HG02759 (cell line): ENCODE measurements around the gene FOS.
"Not testable (repeated sequence)": the region's sequence is repeated elsewhere in the genome, so short reads cannot be mapped to it uniquely, and the experiment has no call there.

ENCODE experiments used
- ATAC-seq: cut with Tn5 transposase; IDR thresholded peaks from one replicate; pipeline ENCODE4 v1.9.1; 2021; ENCODE audit warnings: mild to moderate bottlenecking, moderate library complexity; ENCODE audit not compliant: unreplicated experiment

The FOS gene

GRCh38 chr14:75292101-75292563, 13.5 kb downstream of the FOS start:
- ATAC-seq: no peak

DNA sequence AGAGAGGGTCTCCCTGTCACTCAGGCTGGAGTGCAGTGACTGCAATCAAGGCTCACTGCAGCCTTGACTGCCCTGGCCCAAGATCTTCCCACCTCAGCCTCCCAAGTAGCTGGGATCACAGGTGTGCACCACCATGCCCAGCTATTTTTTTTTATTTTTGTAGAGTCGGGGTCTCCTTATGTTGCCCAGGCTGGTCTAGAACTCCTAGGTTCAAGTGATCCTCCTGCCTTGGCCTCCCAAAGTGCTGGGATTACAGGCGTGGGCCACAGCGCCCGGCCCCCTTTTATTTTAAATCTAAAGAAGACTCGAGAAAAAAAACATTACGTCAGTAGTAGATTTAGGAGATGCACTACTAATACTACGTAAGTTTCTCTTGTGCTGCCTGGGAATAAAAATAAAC, 14.3 kb downstream of the FOS start:
- no peak for ATAC-seq

DNA sequence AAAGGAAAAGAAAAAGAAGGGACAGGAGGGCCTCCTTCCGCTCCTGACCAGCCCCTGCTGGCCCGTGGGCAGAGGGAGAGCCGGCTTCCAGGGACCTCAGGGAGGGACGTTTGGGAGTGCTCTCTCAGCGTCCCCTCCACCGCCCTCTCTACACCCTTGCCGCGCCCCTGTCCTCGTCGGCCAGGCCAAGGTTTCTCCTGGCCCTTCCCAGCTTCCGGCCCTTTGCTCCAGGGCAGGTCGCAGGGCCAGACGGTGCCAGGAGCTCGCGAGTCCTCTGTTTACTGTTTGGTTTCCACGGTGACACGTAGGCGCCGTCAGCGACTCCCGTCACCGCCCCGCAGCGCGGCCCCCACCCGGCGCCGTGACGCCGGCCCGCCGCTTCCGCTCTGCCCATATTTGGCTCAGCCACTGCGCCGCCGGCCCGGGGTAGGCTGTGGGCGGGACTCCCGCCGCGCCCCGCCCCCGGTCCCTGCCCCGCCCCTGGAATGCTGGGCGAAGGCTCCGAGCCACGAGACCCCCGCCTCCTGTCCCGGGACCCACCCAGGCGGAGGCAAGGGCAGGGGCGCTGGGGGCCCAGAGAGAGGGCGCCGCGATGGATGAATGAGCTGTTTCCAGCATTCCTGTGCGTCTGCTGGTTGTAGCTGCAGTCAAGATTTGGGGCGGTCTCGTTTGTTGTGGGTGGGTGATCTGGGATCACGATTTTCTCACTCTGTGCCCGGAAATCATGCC, 15.5 kb downstream of the FOS start:
- ATAC-seq: peak; percentile 99

DNA sequence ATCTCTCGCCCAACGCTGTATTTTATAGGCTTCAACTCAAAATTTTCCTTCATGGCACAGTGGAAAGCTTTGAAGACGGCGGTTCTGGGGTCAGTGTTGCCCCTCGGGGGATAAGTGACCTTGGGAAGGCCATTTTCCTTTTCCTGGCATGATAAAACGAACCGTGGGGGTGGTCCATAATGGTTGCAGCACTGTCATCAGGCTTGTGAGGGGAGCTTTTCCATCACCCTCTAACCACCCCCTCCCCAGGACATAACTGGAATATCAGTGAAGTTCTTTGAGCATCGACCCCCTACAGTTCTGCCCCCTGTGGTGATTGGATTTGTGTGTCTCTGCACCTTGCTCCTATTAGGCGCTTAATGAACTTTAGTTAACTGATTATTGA, 16.0 kb downstream of the FOS start:
- no peak for ATAC-seq

DNA sequence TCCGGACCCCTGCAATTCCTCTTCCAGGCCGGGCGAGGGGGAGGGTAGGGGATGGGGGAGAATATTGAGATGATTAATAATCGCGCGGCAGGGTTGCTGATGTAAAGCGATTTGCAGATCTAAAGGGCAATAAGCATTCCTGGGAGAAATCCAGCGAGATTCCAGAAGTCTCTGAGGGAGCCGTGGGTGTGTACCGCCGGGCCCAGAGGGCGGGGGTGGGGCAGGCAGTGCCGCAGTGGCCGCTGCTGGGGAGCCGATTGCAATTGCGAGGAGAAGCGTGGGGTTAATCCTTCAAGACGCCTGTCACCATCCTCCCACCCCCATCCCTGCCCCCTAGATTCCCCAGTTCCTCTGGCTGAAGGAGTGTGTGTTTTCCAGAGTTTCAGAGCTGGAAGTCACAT, 16.4 kb downstream of the FOS start:
- no peak for ATAC-seq

- ATAC-seq: no peak
Observed at GRCh38 chr14:75295491-75296345, 17.1 kb downstream of the FOS start.

DNA sequence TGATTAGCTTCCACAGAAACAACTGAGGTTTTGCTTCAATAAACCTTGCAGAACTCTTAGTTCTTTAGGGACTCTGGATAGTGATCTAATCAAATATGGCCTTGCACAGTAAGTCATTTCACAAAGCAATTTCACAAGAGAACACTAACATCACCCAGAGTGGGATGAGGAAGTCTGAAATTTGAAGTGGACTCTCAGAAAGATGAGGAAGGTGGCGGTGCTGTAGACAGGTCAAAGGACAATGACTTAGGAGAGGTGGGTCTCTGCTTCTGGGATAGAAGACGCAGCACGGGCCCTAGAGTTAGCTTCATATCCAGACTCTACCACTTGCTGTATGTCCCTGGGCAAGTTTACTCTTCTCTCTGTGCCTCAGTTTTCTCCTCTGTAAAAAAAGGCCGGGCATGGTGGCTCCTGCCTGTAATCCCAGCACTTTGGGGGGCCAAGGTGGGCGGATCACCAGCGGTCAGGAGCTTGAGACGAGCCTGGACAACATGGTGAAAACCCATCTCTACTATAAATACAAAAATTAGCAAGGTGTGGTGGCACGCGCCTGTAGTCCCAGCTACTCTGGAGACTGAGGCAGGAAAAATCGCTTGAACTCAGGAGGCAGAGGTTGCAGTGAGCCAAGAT, 18.9 kb downstream of the FOS start:
- no peak for ATAC-seq

DNA sequence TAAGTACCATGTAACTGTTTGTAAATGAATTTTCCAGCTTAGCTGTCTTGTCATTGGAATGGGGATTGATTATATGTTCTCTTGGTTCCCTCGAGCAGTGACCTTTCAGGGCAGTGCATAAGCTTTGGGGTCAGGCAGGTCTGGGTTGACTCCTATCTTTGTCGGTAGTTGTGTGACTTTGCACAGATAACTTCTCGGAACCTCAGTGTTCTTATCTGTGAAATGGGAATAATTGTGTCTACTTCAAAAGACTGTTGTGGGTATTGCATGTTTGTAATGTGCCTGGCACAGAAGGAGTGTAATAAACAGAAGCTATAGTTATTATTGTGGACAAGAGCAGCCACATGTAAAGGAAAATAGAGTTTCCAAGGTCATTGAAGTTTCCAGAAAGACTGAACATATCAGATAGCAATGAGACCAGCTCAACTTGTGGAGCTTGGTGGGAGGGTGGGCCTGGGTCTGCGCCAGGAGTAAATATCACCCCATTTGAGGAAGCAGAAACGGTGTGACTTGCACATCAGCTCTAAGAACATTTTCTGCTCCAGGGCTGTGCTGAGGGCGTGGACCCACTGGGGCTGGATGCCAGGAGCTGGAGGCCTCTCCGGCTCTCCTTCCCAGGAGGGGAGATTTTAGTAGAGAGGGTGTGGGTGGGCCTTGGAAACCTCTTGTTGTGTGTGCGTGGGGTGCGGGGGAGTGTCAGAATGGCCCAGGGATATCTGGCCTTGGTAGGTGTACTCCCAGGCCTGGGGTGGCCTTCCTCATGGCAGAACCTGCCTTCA, 19.7 kb downstream of the FOS start:
- ATAC-seq: no peak

- ATAC-seq: no peak
Observed at GRCh38 chr14:75299059-75299458, 20.4 kb downstream of the FOS start.

- no peak for ATAC-seq
Observed at GRCh38 chr14:75299576-75299975, 20.9 kb downstream of the FOS start.

GRCh38 chr14:75301666-75302325, 23.2 kb downstream of the FOS start:
- ATAC-seq: no peak

DNA sequence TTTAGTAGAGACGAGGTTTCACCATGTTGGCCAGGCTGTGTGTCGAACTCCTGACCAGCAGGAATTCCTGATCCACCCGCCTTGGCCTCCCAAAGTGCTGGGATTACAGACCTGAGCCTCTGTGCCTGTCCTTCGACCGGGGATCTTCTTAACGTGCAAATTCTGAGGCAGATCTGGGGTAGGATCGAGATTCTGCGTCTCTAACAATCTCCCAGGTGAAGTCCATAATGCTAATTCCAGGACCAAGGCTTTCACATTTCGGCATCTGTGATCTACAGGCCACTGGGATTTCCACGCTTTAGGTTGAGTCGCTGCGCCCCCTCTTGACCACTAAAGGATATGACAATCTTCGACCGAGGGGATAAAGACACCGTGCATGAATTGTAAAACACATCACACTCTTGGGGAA, 24.8 kb downstream of the FOS start:
- no peak for ATAC-seq

GRCh38 chr14:75306410-75306809, 27.8 kb downstream of the FOS start:
- ATAC-seq: not testable (repeated sequence)

DNA sequence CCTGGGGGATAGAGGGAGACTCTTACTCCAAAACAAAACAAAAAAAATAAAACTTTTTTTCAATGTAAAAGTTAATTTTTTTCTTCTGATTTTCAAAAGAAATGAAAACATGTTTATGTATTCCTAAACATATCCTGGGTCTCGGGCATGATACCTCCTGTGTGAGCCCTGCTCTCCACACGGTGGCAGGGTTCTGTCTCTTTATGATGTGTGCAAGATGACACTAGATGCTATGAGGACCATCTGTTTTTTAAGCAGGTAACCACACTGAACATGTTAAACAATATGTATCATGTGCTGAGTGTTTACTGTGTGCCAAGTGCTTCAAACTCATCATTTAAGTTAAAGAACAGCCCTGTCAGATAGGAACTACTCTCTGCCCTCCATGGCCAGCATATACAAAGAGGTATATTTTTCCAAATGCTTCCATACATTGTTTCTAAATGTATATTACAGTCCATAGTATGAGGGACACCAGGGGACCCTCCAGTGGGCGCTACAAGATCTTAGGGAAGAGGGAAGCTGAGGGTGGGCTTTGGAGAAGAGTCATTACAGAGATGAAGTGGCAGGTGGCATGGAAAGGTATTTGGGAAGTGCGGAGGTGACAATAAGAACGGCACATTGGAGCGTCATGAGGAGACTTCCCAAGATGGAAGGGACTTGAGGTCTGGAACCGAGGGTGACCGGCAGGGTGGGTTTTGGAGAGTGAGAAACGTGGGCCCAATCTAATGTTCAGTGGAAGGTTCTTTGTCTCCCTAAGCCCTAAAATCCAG, 28.5 kb downstream of the FOS start:
- no peak for ATAC-seq

DNA sequence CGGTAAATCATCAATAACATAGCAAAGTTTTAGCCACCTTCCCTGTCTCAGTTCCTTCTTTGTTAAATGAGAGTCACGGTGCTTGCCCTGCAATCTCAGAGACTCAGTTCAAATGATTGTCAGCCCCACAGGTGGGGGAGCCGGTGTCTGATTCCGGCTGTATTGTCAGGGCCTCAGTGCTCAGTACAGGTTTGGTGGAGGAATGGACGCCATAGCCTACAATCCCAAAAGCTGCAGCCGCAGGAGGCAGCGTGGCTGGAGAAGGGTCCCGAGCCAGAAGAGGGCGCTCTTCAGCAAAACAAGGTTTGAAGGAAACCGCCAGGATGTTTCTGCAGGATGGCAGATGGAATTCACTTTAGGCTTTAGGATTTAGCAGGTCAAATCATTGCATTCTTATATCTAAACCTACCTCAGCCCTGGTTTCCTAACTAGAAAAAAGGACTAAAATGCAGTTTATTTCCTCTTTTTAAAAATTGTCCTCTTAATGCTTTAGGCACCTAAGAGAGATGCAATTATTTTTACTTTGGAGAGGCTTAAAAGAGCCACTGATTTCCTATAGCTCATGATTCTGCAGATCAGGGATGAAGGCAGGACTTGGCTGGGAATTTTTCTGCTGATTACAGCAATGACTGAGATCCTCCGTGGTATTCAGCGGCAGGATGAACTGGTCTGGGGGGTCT, 29.2 kb downstream of the FOS start:
- no peak for ATAC-seq

DNA sequence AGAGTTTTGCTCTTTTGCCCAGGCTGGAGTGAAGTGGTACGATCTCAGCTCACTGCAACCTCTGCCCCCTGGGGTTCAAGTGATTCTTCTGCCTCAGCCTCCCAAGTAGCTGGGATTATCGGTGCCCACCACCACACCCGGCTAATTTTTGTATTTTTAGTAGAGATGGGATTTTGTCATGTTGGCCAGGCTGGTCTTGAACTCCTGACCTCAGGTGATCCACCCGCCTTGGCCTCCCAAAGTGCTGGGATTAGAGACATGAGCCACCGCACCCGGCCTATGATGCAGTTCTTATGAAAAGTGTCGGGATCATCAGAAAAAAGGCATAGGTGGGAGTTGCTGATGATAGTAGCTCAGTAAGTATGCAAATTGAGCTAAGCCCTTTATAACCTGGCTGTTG, 30.4 kb downstream of the FOS start:
- not testable (repeated sequence) for ATAC-seq

DNA sequence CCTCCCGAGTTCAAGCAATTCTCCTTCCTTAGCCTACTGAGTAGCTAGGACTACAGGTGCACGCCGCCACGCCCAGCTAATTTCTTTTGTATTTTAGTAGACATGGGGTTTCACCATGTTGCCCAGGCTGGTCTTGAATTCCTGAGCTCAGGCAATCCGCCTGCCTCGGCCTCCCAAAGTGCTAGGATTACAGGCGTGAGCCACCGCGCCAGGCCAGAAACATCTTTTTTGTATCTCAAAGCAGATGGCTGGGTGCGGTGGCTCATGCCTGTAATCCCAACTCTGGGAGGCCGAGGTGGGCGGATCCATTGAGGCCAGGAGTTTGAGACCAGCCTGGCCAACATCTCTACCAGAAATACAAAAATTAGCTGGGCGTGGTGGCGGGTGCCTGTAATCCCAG, 30.9 kb downstream of the FOS start:
- not testable (repeated sequence) for ATAC-seq

DNA sequence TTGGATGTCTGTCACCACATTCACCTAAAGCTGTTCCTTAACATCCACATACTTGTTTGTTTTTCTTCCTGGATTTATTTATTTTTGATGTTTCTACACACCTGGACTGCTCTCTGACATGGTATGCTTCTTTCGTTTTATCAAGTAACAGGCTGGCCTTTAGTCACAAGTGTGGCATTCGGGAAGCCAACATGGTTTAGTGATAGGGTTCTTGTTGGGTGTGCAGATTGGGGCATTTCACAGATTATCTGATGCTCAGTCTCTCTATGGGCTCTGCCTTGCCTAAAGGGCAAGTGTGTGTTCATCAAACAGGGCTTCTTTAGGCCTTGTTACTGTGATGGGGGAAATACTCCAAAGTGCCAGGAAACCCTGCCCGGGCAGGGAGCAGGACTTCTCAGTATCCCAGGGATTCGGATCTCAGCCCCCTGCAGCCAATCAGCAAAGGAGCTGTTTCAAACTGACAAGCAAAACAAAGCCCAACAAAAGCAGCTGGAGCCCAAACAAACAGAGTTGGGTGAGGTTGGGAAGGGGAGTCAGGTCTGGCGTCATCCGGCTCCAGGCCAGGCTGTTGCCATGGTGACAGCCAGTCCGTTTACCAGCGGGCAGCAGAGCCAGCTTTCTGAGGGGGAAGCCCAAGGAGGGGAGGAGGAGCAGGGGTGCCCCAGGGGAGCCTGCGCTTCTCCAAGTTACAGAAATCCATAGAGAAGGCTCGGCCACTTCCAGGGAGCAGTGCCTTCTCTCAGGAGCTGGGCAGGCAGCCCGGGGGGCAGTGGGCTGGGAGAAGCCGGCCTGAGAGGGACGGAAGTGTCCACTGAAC, 31.9 kb downstream of the FOS start:
- ATAC-seq: no peak
